ENCODE data around the gene ARHGEF38.

DNA sequence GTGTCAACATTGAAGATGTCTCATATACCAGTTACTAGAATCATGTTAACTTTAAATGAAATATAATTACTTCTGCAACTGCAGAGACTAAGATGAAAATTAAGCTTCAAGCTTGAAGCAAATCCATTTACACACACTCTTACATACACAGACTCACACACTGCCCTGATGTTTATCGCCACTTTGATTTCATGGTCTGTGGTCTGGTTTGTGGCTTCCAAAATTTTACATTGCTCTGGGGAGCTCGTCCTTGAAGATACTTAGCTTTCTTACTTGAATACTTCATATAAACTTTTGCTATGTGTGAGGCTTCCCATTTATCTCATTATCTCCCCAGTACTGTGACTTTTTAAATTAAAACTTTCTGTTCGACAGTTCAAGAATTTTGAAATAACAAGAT lies 35.8 kb downstream of the ARHGEF38 start:
- TF ChIP-seq POLR2A (IDR thresholded peaks at IDR 0.05), result no peak
- TF ChIP-seq, protein P1, sequence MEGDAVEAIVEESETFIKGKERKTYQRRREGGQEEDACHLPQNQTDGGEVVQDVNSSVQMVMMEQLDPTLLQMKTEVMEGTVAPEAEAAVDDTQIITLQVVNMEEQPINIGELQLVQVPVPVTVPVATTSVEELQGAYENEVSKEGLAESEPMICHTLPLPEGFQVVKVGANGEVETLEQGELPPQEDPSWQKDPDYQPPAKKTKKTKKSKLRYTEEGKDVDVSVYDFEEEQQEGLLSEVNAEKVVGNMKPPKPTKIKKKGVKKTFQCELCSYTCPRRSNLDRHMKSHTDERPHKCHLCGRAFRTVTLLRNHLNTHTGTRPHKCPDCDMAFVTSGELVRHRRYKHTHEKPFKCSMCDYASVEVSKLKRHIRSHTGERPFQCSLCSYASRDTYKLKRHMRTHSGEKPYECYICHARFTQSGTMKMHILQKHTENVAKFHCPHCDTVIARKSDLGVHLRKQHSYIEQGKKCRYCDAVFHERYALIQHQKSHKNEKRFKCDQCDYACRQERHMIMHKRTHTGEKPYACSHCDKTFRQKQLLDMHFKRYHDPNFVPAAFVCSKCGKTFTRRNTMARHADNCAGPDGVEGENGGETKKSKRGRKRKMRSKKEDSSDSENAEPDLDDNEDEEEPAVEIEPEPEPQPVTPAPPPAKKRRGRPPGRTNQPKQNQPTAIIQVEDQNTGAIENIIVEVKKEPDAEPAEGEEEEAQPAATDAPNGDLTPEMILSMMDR (IDR thresholded peaks at IDR 0.05), result no peak
